NB4 (cell line): ENCODE data around the gene SNX8.

Experiments
- DNase-seq: peaks from one replicate; pipeline ENCODE4 v3.0.0; 2010; ENCODE audit warnings: low read depth
- H3K4me3 ChIP-seq: one replicate; pipeline ENCODE4 v1.5.1; 2011; ENCODE audit warnings: mild to moderate bottlenecking, low read depth, low read length, moderate library complexity
- MAX ChIP-seq: IDR thresholded peaks from 2 replicates; pipeline ENCODE4 v1.6.1; 2011; ENCODE audit warnings: low read depth, low read length
- MYC ChIP-seq: IDR thresholded peaks from 2 replicates; pipeline ENCODE4 v1.6.1; 2011; ENCODE audit warnings: low read depth, low read length
- POLR2A ChIP-seq: IDR thresholded peaks from 2 replicates; pipeline ENCODE4 v1.6.1; 2011; ENCODE audit warnings: mild to moderate bottlenecking; ENCODE audit not compliant: insufficient read length; ENCODE audit errors: extremely low read depth
- TF ChIP-seq, protein P1 (sequence below): IDR thresholded peaks from one replicate; pipeline ENCODE4 v1.5.1; 2012; ENCODE audit warnings: low read depth, low read length

Gene SNX8

DNA sequence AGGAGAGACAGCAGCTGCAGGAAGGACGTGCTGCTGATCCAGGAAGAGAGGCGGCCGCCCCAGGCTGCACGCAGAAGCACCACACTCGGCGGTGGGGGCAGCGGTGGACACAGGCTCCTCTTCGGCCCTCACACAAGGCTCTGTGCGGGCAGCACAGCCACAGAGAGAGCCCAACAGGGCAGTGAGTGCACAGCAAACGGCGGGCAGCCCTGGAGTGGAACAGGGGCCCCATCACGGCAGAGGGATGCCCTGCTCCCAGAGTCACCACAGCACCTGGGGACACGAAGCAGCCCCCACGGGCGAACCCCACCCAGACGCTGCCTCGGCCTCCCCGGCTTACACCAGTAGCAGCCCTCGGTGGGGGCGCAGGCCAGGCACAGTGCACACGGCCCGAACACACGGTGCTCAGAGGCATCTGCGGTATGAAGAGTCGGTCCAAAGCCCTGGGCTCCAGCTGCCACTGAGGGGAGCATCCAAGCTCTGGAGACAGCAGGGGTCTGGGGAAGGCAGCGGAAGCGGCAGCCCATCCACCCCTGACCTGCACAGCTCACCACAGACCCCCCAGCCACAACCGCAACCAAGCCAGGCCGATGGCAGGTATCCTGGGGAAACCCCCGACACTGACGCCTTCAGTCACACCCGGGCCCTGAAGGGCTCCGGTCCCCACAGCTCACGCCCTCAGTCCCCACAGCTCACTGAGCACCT is 55.4 kb downstream of the SNX8 start:
- TF ChIP-seq POLR2A: no peak
- TF ChIP-seq, protein P1, sequence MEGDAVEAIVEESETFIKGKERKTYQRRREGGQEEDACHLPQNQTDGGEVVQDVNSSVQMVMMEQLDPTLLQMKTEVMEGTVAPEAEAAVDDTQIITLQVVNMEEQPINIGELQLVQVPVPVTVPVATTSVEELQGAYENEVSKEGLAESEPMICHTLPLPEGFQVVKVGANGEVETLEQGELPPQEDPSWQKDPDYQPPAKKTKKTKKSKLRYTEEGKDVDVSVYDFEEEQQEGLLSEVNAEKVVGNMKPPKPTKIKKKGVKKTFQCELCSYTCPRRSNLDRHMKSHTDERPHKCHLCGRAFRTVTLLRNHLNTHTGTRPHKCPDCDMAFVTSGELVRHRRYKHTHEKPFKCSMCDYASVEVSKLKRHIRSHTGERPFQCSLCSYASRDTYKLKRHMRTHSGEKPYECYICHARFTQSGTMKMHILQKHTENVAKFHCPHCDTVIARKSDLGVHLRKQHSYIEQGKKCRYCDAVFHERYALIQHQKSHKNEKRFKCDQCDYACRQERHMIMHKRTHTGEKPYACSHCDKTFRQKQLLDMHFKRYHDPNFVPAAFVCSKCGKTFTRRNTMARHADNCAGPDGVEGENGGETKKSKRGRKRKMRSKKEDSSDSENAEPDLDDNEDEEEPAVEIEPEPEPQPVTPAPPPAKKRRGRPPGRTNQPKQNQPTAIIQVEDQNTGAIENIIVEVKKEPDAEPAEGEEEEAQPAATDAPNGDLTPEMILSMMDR: no peak
- TF ChIP-seq MAX: no peak
- no peak for TF ChIP-seq MYC
- no peak overlapping the region for H3K4me3 ChIP-seq
- DNase-seq: no peak

DNA sequence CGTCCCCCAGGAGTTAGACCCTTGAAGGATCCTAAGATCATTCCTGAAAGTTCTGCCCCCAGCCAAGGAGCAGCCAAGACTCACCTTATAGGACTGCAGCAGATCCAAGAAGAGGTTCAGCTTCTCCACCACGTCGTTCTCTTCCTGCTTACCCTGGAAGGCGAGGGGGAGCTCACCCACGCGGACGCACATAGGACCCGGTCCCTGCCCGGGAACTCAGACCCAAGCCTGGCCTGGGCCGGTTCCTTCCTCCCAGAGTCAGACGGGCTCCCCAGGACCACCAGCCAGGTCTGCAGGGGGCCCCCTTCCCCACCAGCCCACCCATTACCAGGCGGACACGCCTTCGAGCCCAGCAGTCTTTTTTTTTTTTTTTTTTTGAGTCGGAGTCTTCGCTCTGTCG is 56.6 kb downstream of the SNX8 start:
- no peak overlapping the region for H3K4me3 ChIP-seq
- TF ChIP-seq, protein P1: no peak
- TF ChIP-seq MYC: no peak
- TF ChIP-seq POLR2A: no peak
- TF ChIP-seq MAX: no peak
- no peak for DNase-seq

- no peak for DNase-seq
- no peak for TF ChIP-seq MYC
- TF ChIP-seq MAX: no peak
- TF ChIP-seq, protein P1: no peak
- no peak for TF ChIP-seq POLR2A
- H3K4me3 ChIP-seq: no peak overlapping the region
These were observed 57.1 kb downstream of the SNX8 start for GRCh38 chr7:2257046-2257551.

DNA sequence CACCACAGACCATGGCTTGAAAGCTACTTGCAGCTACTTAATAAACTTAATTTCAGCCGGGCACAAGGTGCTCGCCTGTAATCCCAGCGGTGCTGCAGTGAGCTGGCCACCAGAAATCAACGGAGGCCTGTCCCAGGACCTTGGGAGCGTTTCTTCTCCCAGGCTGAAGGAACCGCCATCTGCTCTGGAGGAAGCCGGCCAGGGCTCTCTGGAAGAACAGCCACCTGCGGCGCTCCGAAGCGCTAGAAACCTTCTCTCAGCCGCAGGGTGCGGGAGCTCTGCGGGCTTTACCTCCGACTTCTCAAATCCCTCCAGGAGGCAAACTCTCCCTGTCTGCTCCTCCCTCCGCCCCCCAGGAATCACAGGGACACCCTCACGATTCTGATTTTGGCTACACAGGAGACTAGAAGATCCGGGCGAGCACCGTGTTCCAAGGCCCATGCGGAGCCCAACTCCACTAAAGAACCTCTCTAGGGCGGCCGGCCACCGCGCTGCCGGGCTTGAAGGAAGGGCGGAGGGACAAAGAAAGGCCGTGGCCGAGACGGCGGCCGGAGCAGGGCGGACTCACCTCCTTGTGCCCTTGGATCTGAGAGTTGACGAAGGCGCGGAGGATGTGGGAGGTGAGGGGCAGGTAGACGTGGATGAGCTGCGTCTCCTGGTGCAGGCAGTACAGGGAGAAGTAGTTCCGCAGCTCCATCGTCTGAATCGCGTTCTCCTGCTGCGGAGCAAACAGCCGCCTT is 57.8 kb downstream of the SNX8 start:
- DNase-seq: no peak
- no peak overlapping the region for H3K4me3 ChIP-seq
- TF ChIP-seq, protein P1: no peak
- TF ChIP-seq POLR2A (no peak), MYC (no peak), MAX (no peak)

DNA sequence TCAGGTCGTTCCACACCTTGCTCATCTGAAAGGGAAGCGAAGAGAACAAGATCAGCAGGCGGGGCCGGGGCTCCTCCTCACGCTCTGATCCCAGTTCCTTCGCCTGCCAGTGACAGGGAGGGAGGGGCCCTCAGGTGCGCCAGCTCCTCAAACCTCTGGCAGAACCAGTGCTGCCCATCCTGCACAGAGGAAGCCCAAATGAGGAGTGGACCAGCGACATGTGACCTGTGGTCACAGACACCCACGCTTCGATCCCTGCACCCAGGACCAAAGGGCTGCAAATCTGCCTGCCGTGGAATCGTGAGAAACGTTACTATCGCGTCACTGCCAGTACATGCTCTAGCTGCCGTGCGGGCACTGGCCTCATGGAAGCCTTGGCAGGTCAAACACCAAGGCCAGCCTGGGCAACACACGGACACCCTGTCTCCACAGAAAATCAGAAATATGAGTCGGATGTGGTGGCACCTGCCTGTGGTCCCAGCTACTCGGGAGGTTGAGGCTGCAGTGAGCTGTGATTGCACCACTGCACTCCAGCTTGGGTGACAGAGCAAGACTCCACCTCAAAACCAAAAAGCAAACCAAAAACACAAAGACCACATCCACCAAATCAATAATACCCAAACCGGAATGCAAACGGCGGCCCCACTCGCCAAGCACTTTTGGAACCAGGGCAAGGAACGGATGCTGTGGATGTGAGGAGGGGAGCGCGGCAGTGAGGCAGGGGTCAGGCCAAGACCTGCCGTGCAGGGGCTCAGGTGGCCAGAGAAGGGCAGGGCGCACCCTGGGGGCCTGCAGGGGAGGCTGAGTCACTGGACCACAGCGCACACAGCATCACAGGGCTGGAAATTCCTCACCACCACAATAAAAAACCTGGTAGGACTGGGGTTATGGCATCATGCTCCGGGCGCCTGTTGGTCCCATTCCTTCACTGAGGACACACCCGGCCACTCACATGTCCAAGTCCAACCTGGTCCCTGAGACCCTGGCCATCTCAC is 58.8 kb downstream of the SNX8 start:
- no peak for DNase-seq
- no peak overlapping the region for H3K4me3 ChIP-seq
- TF ChIP-seq MAX (no peak), POLR2A (no peak), MYC (no peak)
- TF ChIP-seq, protein P1: no peak
